ENCODE measurements around the gene SUCLG2. TPM values are rescaled to one million over a fixed set of nuclear protein-coding genes. Genes with fewer than 3 reads are reported as not detected.

SUCLG2 gene
- total and polyA plus RNA-seq, 12 donors = 28.3 to 122 (median 97.4) TPM

- Histone ChIP-seq H3K4me3 (peak overlapping the region; percentile 65 to 98 (median 88)), H3K27me3 (no peaks in the 10 kb centered on the region), H3K4me1 (peaks cover 0 to 50% (median 27%) of the 10 kb centered on the region in 9 donors), H3K9me3 (no peaks in the 10 kb centered on the region), H3K36me3 (peaks cover 0 to 2% (median 0%) of the 10 kb centered on the region in 9 donors), H3K27ac (peak overlapping the region in 9 of 10 donors; percentile 92 to 99 (median 96))
- ATAC-seq (peak in 7 of 8 donors; percentile 1 to 32 (median 13)), DNase-seq (no peak)
- intact Hi-C loops (cut with DNase I) = no loop called here
- TF ChIP-seq, protein P1, sequence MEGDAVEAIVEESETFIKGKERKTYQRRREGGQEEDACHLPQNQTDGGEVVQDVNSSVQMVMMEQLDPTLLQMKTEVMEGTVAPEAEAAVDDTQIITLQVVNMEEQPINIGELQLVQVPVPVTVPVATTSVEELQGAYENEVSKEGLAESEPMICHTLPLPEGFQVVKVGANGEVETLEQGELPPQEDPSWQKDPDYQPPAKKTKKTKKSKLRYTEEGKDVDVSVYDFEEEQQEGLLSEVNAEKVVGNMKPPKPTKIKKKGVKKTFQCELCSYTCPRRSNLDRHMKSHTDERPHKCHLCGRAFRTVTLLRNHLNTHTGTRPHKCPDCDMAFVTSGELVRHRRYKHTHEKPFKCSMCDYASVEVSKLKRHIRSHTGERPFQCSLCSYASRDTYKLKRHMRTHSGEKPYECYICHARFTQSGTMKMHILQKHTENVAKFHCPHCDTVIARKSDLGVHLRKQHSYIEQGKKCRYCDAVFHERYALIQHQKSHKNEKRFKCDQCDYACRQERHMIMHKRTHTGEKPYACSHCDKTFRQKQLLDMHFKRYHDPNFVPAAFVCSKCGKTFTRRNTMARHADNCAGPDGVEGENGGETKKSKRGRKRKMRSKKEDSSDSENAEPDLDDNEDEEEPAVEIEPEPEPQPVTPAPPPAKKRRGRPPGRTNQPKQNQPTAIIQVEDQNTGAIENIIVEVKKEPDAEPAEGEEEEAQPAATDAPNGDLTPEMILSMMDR (IDR thresholded peaks at IDR 0.05) = no peak
- WGBS, 2 donors = 22% methylated on average over 8 of the region's 8 CpGs
Measured at GRCh38 chr3:67653425-67654098, 850 bp downstream of the SUCLG2 start.

- Histone ChIP-seq H3K4me1 (peaks cover 0 to 66% (median 33%) of the 10 kb centered on the region in 9 donors), H3K27me3 (no peaks in the 10 kb centered on the region), H3K4me3 (no peak overlapping the region), H3K9me3 (no peaks in the 10 kb centered on the region), H3K36me3 (peaks cover 0 to 2% (median 0%) of the 10 kb centered on the region in 9 donors), H3K27ac (no peak overlapping the region)
- intact Hi-C loops (cut with DNase I) = no loop called here
- DNase-seq (no peak), ATAC-seq (no peak)
- TF ChIP-seq, protein P1 (IDR thresholded peaks at IDR 0.05) = no peak
- 69 to 73% methylated on average over 2 of the region's 2 CpGs for WGBS, 2 donors
Measured at GRCh38 chr3:67650084-67650483, 4.3 kb downstream of the SUCLG2 start.

DNA sequence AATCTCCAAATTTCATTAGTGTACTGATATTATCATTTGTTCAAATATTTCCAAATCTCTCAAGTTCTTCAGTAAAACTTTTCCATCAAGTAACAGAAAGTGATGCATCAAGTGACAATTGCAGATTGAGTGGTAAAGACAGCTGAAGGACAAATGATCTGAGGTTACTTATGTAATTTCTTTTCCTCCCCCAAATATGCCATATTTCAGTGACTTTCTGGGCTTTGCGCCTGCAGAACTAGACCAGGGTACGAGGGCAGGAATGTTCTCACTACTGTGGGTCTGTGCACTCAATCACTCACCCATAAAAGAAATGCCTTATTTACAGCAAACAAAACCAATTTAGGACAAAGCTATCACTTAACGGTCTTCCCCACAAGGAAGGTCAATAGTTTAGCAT, 4.7 kb downstream of the SUCLG2 start:
- DNase-seq = no peak
- Histone ChIP-seq H3K27ac (no peak overlapping the region), H3K36me3 (peaks cover 0 to 2% (median 0%) of the 10 kb centered on the region in 9 donors), H3K9me3 (no peaks in the 10 kb centered on the region), H3K27me3 (no peaks in the 10 kb centered on the region), H3K4me3 (no peak overlapping the region), H3K4me1 (peaks cover 0 to 66% (median 31%) of the 10 kb centered on the region in 9 donors)
- WGBS, 2 donors = 87 to 90% methylated on average over 3 of the region's 3 CpGs
- no peak for ATAC-seq
- TF ChIP-seq, protein P1 (IDR thresholded peaks at IDR 0.05) = no peak
- intact Hi-C loops (cut with DNase I) = no loop called here

- TF ChIP-seq, protein P1 (IDR thresholded peaks at IDR 0.05) = no peak
- ATAC-seq (peak in 5 of 8 donors; percentile 29 to 59 (median 46)), DNase-seq (no peak)
- Histone ChIP-seq H3K36me3 (peaks cover 0 to 3% (median 0%) of the 10 kb centered on the region in 9 donors), H3K4me3 (no peak overlapping the region), H3K27me3 (no peaks in the 10 kb centered on the region), H3K27ac (peak overlapping the region in 1 of 10 donors; percentile 12), H3K9me3 (no peaks in the 10 kb centered on the region), H3K4me1 (peaks cover 0 to 64% (median 31%) of the 10 kb centered on the region in 9 donors)
- 47 to 64% methylated on average over 4 of the region's 4 CpGs for WGBS, 2 donors
- intact Hi-C loops (cut with DNase I) = no loop called here
Measured at GRCh38 chr3:67648701-67649100, 5.7 kb downstream of the SUCLG2 start.
